Epithelial cell of esophagus (primary cell): ENCODE measurements around the gene PDHB.

Source experiments
- DNase-seq: peaks from one replicate; pipeline ENCODE4 v3.0.0; 2010; ENCODE audit warnings: low read depth
- H3K4me3 ChIP-seq: 2 replicates; pipeline ENCODE4 v1.5.1; 2011; ENCODE audit warnings: mild to moderate bottlenecking, low read length, control low read depth
- CTCF ChIP-seq: IDR thresholded peaks from 2 replicates; pipeline ENCODE4 v1.5.1; 2011; ENCODE audit warnings: low read depth, mild to moderate bottlenecking, low read length, control low read depth, inconsistent platforms; ENCODE audit not compliant: insufficient read depth; ENCODE audit errors: missing control alignments

The PDHB gene

GRCh38 chr3:58433400-58434167 is at the start of gene PDHB:
Gene PDHB, minus strand, starts transcription at chr3:58433832. Its CDS starts 23 bp downstream, at chr3:58433809.
- H3K4me3 ChIP-seq: peak within 1 kb of the TSS; percentile 80
- no peak for TF ChIP-seq CTCF
- peak; percentile 87 for DNase-seq

- DNase-seq: no peak
- TF ChIP-seq CTCF: no peak
These were observed 49.4 kb upstream of the PDHB start for GRCh38 chr3:58482917-58483636.

GRCh38 chr3:58480309-58480708 is 46.7 kb upstream of the PDHB start:
- no peak overlapping the region for H3K4me3 ChIP-seq
- DNase-seq: no peak
- no peak for TF ChIP-seq CTCF

More at GRCh38 chr3:58482917-58483636, 49.4 kb upstream of the PDHB start:
- H3K4me3 ChIP-seq: no peak overlapping the region

- no peak for DNase-seq
- no peak overlapping the region for H3K4me3 ChIP-seq
- TF ChIP-seq CTCF: no peak
These were observed 45.1 kb upstream of the PDHB start for GRCh38 chr3:58478781-58479180.

GRCh38 chr3:58474967-58475578 is 41.4 kb upstream of the PDHB start:
- H3K4me3 ChIP-seq: no peak overlapping the region
- DNase-seq: no peak
- no peak for TF ChIP-seq CTCF

- H3K4me3 ChIP-seq: no peak overlapping the region
- no peak for DNase-seq
- TF ChIP-seq CTCF: no peak
These were observed 40.8 kb upstream of the PDHB start for GRCh38 chr3:58474348-58474911.
